HG02759 (cell line): ENCODE measurements around the gene CRB2.
A peak's percentile ranks its signal among the peaks of the same experiment; 100 is the strongest.

ENCODE experiments used
- ATAC-seq: cut with Tn5 transposase; IDR thresholded peaks from one replicate; pipeline ENCODE4 v1.9.1; 2021; ENCODE audit warnings: mild to moderate bottlenecking, moderate library complexity; ENCODE audit not compliant: unreplicated experiment

The CRB2 gene

DNA sequence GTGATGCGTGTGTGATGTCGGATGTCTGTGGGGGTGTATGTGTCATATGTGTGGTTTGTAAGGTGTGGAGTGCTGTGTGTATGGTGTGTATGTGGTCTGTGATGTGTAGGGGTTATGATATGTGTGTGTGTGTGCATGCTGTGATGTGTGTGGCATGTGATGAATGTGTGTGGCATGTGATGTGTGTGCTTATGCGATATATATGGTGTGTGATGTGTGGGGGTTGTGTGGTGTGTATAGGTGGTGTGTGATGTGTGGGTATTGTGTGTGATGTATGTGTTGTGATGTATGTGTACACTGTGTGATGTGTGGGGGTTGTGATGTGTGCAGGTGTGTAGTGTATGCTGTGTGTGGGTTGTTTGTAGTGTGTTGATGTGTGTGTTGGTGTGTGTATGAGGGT, 9.2 kb upstream of the CRB2 start:
- no peak for ATAC-seq

DNA sequence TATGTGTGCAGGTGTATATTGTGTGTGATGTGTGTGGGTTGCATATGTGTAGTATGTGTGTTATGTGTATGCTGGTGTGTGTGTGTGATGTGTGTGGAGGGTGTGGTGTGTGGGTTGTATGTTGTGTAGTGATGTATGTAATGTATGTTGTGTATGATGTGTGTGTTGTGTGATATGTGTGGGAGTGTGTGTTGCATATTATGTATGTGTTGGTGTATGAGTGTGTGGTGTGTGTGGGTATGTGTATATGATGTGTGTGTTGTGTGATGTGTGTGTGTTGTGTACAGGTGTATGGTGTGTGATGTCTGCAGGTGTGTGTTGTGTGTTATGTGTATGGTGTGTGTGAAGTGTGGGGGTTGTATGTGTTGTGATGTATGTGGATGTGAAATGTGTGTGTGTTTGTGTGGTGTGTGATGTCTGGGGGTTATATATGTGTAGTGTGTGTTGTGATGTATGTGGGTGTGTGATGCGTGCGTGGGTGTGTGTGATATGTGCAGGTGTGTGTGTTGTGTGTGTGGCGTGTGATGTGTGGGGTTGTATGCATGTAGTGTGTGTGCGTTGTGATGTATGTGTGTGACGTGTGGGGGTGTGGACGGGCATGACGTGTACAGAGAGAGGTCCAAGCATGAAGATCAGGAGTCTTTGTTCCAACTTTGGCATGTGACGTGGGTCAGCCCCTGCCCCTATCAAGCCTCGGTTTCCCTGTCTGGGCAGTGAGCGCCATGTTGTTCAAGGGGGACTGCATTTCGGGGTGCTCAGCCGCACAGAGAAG, 8.5 kb upstream of the CRB2 start:
- no peak for ATAC-seq

DNA sequence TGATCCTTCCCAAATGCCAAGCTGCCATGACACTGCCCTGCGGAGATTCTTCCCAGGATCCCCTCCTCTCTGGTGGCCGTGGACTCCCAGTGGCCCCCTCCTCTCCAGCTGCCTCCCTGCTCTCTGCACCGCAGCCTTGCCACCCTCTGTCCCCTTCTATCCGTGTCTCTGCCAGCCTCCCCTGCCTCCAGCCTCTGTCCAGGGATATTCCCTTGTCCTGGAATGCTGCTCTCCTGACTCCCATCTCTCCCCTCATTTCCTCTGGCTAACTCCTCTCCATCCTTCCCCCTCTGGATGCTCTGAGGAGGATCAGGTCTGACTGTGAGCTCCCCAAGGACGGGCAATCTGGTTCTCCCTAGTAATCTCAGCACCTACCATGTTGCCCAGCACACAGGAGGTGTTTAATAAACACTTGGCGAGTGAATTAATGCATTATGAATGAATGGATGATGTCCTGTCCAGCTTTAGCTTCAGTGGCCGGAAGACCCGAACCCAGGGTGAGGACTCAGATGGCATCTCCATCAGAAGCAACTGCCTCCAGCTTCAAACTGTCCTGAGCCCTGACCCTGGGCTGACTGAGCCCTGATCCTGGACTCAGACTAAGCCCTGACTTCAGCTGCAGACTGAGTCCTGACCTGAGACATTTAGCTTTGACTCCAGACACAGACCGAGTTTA, 7.5 kb upstream of the CRB2 start:
- no peak for ATAC-seq

DNA sequence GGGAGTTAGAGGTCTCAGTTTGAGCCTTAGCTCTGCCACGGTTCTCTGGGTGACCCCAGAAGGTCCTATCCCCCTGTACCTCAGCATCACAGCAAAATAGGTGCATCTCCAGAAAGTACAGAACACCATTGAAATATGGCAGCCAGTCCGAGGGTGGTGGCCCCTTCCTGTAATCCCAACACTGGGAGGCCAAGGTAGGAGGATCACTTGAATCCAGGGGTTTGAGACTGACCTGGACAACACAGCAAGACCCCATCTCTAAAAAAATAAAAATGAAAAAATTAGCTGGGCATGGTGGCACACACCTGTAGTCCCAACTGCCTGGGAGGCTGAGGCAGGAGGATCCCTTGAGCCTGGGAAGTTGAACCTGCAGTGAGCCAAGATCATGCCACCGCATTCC, 7.0 kb upstream of the CRB2 start:
- no peak for ATAC-seq

DNA sequence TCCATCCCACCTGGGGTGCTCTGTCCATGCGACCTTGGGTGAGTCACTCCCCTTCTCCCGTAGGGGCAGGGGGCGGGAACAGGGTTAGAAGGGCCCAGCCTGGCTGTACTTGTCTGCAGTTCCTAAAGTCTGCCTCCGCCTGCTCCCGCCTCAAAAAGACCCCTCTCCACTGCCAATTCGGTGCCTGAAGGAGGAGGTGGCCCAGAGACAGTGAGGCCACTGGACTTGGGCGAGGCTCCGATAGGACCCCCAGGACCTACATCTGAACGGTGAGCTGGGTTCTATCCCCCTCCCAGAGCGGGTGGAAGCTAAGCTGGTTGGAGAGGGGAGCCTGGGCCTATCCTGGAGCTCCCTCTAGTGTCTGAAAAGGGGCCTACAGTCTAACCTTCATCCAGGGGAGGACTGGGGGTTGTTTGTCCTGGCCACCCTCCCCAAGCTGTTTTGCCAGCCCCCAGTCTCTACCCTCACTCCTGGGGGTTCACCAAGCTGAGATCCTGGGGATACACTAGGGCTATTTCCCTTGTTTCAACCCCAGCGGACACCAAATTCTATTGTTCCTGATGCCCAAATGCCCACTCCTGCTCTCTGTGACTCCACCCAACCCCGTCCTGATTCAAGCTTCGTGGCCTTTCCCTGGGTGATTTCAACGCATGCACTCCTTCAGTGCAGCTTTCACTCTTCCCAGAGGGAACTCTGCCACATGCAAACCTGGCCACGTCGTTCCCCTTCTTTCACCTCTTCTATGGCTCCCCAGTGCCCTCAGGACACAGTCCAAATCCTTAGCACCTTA, 6.1 kb upstream of the CRB2 start:
- ATAC-seq = peak; percentile 49

DNA sequence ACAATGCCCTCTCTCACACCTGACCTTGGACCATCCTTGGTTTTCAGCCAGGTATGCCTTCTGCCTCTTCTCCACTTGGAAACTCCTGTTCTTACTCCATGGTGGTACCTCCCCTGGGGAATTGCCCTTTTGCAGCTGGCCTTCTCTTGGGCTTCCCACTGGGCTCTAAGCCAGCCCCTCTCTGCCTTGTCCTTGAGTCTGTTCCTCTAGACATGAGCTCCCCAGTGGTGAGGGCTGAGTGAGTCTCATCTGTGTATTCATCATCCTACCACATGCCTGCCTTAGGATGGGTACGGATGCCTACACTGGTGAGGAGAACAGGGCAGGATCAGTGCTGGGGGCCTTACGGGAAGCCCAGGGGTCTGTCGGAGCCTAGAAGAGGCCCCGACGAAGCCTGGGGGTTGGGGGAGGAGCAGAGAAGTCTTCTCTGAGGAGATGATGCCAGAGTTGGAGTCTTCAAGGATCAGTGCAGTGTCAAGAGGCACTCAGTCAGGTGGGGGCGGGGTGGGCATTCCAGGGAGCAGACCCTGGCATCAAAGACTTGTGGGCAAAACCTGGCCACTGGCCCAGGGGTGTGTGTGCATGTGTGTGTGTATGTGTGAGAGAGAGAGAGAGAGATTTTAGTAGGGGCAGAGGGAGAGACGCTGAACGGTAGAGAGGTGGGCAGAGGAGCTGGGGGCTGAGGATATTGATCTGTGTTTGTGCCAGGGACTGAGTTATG, 5.2 kb upstream of the CRB2 start:
- no peak for ATAC-seq

DNA sequence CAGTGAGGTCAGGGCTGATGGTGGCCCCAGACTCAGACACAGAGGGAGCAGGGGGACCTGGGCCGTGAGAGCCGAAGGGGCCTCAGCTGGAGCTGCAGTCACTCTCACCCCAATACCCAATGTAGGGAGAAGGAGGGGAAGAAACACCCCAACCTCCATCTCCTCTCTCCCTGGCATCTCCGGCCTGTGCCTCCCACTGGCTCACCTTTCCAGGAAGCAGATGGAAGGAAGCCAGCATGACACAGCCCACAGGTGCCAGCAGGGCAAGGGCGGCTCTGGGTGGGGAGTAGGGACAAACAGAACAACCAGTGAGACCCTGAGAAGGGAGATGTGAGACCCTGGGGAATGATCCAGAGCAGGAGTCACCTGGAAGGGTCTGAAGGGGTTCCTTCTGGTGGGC, 3.0 kb upstream of the CRB2 start:
- ATAC-seq = no peak

DNA sequence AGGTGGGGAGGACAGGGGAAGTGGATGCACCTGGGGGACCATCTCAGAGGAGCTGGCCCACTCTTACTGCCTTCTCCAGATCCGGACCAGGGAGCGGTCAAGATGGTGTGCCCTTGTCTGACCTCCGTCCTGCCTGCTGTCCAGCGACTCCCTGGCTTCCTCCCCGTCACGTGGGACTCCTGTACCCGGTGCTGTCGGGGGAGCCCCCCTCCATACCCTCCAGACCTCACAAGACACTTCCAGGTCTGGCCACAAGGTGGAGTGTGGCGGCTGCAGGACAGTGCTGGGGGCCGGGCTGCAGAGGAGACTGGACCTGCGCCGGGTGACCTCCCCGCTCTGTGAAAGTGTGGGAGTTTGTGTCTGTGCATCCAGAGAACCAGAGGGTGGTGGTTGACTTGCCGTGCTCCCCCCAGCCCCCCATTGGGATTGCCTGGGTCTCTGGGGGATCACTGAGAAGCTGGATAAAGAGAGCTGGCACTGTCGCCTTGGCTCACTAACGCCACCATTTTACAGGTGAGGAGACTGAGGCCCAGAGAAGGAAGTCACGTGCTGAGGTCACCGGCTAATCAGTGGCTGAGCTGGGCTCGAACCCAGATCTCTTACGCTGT, 1.9 kb upstream of the CRB2 start:
- peak; percentile 63 for ATAC-seq

DNA sequence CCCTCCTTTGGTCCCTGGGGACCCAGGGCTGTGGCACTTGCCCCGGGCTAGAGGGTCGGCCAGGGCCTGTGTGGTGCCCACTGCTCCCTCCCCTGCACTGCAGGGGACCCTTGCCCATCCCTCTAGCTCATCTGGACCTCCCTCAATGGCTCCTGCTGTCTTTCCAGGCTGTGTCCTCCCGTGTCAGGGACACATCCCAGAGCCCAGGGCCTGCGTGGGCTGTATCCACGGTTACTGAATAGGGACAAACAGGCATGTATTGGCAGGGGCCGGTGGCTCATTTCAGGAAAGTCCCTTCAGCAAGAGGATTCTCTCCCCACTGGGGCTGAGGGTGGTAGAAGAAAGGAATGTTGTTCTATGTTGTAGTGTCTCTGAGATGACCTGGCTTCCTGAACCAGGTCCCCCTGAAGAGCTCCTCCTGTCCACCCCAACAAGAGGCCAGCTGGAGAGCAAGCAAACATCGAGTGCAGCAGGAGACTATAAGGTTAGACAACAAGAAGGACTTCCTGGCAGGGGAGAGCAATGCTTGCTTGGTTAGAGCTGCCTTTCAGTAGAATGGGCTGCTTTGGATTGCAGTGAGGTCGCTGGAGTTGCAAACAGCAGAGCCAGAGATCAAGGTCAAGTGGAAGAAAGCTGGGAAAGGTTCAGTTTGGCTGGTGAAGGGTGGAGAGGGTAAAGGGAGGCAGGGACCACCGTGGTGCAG, 1.0 kb upstream of the CRB2 start:
- no peak for ATAC-seq

DNA sequence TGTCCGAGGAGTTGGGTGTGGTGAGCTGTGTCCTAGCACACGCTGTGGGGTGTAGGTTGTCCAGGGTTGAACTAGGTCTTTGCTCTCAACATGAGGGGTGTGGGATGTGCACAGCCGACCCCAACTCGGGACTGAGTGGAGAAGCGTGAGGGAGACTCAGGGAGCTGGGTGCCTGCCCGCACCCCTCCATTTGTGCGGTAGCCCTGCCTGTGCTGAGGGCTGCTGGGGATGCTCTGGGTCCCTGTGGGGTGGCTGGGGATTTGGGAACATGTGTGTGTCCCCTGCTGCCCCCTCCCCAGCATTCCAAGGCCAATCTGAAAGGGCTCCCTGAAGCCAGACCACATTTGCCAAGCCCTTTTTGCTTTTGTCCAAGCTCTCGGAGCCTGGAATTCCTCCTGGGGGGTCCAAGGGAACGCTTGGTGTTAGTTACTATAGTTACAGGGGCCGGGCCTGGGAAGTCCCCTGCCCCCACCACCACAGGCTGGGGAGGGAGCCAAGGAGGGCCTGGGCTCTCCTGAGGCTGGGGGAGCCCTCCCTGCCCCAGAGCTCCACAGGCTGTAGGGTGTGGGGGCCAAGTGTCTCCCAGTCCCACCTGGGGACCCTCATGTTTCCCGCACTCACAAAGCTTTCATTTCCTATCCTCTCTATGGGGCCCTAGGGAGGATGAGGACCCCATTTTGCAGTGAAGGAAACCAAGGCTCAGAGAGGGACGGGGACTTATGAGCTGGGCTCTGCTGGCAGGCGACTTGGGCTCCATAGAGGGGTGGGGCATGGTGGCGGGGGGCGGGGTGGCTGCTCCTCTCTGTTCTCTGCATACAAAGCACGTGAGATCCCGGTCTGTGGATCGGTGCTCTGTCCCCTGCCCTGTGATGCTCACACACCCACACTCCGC, 1.1 kb downstream of the CRB2 start:
- no peak for ATAC-seq

DNA sequence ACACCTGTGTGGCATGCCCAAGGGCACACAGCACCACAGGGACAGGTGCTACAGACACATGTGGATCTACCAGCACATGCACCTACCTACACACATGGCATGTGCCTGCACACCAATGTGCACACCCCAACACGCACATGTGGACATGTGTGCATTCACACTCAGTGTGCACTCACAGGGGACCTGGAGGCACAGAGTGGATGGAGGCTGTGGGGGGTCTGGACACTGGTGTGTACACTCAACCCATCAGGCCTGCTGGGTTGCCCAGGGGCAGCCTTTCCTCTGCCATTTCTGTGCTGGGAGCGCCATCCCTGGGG, 1.7 kb downstream of the CRB2 start:
- ATAC-seq = no peak

DNA sequence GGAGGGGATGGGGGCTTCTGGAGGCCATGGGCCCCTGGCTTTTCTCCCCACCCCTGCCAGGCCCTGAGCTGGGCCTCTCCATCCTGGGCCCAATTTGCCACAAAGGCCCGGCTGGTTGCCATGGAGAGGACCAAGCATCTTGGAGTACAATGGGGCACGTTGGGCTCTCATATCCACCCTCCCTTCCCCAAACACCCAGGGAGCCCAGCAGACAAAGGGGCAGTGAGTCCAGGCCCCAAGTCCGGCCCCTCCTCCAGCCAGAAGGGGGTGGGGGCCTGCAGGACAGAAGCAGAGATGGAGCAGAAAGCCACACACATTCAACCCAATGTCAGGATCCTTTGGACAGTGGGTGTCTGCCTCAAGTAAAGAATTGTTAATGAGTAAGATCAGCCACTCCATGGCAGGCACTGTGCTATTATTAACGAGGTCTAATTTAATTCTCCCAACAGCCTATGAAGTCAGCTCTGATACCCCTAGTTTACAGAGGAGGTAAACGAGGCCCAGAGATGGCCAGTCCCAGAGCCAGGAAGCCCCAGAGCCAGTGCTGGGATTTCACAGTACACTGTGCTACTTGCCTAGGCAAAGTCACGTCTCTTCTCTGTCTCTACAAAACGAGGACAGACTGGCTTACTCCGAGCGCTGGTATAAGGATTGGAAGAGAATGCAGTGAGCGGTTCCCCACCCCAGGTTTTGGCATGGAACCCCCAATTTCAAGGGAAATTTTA, 2.3 kb downstream of the CRB2 start:
- ATAC-seq = no peak

DNA sequence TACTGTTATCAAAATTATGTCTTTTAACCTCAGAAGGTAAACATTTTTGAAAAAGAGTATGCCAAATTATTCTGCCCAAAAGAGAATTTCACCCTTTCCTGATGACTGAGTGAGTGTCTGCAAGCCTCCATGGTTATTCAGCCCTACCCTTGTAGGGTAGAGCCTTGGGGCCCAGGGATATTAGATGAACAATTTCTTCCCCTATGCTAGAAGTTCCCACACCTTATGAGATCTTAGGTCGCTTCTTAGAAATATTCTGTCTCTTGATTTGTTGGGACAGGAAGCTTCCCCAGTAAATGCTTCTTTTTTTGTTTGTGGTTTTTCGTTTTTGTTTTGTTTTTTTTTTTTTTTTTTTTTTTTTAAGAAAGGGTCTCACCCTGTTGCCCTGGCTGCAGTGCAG, 3.1 kb downstream of the CRB2 start:
- no peak for ATAC-seq

DNA sequence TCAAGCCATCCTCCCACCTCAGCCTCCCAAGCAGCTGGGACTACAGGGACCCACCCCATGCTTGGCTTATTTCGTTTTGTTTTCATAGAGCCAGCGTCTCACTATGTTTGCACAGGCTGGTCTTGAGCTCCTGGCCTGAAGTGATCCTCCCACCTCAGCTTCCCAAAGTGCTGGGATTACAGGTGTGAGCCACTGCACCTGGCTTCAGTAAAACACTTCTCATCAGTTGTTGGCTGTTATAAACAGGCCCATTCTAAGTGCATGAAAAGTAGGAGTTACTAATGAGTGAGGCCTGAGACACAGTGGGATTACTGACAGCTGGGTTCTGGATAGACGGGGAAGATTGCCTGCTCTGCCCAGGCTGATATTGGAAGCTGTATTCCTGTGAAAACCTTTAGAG, 3.5 kb downstream of the CRB2 start:
- ATAC-seq = no peak

DNA sequence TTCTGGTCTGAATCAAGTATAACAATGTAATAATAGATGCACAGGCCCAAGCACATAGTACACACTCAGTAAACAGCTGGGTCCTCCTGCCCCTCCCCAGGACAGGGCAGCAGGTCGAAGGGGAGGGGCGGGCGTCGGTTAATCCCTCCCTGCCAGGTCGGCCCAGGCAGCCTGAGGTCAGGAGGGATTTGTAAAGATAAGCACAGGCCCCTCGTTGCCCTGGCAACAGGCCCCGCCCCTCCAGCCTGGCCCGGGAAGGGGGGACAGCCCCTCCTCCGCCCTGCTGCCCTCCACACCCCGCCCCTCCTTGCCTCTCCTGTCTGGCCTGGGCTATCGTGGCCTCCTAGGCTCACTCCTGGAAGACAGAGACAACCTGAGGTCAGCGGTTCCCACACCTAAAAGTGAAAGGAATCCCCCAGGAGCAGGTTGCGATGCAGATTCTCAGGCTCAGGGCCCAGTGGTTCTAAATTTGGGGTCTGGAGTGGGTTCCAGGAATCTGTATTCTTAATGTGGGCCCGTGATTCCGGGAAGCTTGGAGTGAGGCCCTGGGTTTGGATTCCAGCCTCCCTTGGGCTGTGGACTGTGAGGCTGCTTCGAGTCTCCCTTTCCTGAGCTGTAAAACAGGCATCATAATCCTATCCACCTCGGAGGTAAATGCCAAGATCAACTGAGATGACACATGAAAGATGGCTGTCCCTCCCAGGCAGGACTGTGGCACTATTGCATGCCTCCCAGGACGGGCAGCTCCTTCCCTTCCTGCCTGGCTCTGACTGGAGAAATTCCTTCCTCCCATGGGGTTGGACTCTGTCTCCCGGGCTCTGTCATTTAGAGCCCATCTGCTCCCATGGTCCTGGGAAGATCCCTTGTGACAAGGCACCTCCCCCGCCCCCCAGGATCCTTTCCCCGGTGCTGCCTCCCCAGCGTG, 4.4 kb downstream of the CRB2 start:
- ATAC-seq = no peak

DNA sequence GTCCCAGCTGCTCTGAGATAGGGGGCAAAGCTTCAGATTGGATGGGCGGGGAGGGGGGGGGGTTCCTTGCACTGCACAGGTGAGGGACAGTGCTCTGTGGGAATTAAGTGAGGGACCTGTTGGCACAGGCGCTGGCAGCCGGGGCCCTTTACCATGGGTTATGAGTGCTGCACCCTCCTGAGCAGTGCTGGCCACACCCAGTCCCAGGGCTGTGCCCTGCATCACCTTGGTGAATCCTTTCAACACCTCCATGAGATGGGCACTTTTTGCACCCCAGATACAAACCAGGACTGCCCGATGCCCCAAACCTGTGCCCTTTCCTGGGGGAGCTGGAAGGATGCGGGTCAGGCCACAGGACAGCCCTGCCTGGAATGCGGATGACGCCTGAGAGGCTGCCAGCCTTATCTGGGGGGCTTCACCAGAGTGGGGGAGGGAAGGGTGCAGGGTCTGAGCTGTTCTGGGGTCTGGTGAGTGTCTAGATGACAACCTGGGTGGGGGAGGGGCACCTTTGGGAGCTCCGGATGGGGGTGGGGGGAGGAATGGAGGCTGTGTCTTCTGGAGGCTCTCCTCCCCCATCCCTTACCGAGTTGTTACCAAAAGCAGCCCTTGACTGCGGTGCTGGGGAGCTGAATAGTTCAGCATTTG, 5.2 kb downstream of the CRB2 start:
- ATAC-seq = no peak
